Thyroid gland (tissue), 4 donors: ENCODE results near the gene SND1.

ENCODE experiments used
- POLR2A ChIP-seq, 2 donors: fragments of 450-650 bp; IDR thresholded peaks; one replicate each; pipeline ENCODE4 v1.6.1; 2017; ENCODE audit warnings: antibody characterized with exemption in 2 of 2, mild to moderate bottlenecking in 2 of 2, moderate library complexity in 1 of 2
- TF ChIP-seq, protein P1 (sequence below), 6 experiments: fragments of 200-600 bp in 3 of 6; fragments of 450-650 bp in 3 of 6; sonication (generic) in 3 of 6; IDR thresholded peaks; one replicate each; pipeline ENCODE4 v1.5.1; 2016 to 2019; ENCODE audit warnings: antibody characterized with exemption in 6 of 6, mild to moderate bottlenecking in 2 of 6, inconsistent platforms in 1 of 6, moderate library complexity in 1 of 6

DNA sequence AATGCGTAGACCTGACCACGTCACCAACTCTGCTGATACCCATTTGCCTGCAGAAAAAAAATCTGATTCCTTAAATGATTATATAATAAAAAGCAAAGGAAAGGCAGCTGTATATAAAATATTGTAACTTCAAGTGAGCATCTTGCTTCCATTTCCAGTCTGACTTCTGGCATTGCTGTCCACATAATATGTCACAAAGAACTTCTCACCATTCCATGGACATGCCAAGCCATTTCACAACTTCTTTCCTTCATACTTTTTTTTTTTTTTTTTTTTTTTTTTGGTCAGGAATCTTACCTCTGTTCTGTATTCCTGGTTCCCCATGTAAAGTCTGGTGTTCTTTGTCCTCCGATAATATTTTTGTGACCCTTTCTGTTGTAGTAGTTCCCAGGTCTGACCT is 165.5 kb downstream of the SND1 start:
- TF ChIP-seq, protein P1, sequence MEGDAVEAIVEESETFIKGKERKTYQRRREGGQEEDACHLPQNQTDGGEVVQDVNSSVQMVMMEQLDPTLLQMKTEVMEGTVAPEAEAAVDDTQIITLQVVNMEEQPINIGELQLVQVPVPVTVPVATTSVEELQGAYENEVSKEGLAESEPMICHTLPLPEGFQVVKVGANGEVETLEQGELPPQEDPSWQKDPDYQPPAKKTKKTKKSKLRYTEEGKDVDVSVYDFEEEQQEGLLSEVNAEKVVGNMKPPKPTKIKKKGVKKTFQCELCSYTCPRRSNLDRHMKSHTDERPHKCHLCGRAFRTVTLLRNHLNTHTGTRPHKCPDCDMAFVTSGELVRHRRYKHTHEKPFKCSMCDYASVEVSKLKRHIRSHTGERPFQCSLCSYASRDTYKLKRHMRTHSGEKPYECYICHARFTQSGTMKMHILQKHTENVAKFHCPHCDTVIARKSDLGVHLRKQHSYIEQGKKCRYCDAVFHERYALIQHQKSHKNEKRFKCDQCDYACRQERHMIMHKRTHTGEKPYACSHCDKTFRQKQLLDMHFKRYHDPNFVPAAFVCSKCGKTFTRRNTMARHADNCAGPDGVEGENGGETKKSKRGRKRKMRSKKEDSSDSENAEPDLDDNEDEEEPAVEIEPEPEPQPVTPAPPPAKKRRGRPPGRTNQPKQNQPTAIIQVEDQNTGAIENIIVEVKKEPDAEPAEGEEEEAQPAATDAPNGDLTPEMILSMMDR (IDR thresholded peaks at IDR 0.05) = no peak
- no peak for TF ChIP-seq POLR2A (IDR thresholded peaks at IDR 0.05)
